A549 (cell line): Measurements from ENCODE around the gene MAGI2. TPM values are rescaled to one million over a fixed set of nuclear protein-coding genes. Genes with fewer than 3 reads are reported as not detected.

Source experiments
- ATAC-seq, 2 experiments: fragments of 200-7000 bp in 1 of 2; fragments of >200 bp in 1 of 2; cut with Nextera tagmentation in 1 of 2; cut with Tn5 transposase in 1 of 2; 3 replicates each; pipeline versions ENCODE4 v1.8.0 to v1.9.1; 2018 to 2020; ENCODE audit warnings: mild to moderate bottlenecking in 1 of 2, moderate library complexity in 1 of 2
- CTCF ChIA-PET: fragments of 300-600 bp; sonication (Branson Sonifier 250); formaldehyde crosslinking; extraction: SDS; loops from one replicate; lab custom pipeline; 2021; ENCODE audit warnings: antibody characterized with exemption, inconsistent platforms; lab: Yijun Ruan, JAX
- POLR2A ChIA-PET: fragments of 350-600 bp; formaldehyde crosslinking; extraction: SDS; loops from one replicate; lab custom pipeline; 2021; ENCODE audit warnings: antibody characterized with exemption, inconsistent platforms; lab: Yijun Ruan, JAX
- DNase-seq, 2 experiments: peaks; one replicate each; pipeline versions ENCODE4 v3.0.0 to v3.0.0-alpha.2; 2011 to 2016; ENCODE audit warnings: low read depth in 1 of 2, low spot score in 1 of 2
- FAIRE-seq: peaks from 2 replicates; lab custom pipeline; 2011; peaks lifted over from hg19 to GRCh38; lab: Jason Lieb, UNC
- H3K27ac ChIP-seq, 2 experiments: fragments of >200 bp; sonication (Bioruptor Twin); formaldehyde crosslinking; 3 replicates each; pipeline ENCODE4 v1.5.1; 2016 to 2017
- H3K4me1 ChIP-seq: fragments of >200 bp; sonication (Bioruptor Twin); formaldehyde crosslinking; 3 replicates; pipeline ENCODE4 v1.6.1; 2016
- H3K4me2 ChIP-seq: fragments of >200 bp; sonication (Bioruptor Twin); formaldehyde crosslinking; 3 replicates; pipeline ENCODE4 v1.6.1; 2016
- H3K4me3 ChIP-seq: fragments of >200 bp; sonication (Bioruptor Twin); formaldehyde crosslinking; 3 replicates; pipeline ENCODE4 v1.5.1; 2016
- H3K9me3 ChIP-seq: fragments of >200 bp; sonication (Bioruptor Twin); formaldehyde crosslinking; 3 replicates; pipeline ENCODE4 v1.6.1; 2016
- CBX2 ChIP-seq: fragments of 200-600 bp; sonication (generic); IDR thresholded peaks from 2 replicates; pipeline ENCODE4 v1.6.1; 2016; ENCODE audit warnings: low read depth, mild to moderate bottlenecking, borderline replicate concordance
- CBX8 ChIP-seq: fragments of 200-600 bp; sonication (generic); IDR thresholded peaks from 2 replicates; pipeline ENCODE4 v1.6.1; 2016
- CHD2 ChIP-seq: fragments of 150-350 bp; IDR thresholded peaks from 2 replicates; pipeline ENCODE4 v1.6.1; 2014; ENCODE audit warnings: low read length; ENCODE audit not compliant: partially characterized antibody
- EHF ChIP-seq: fragments of 250-450 bp; sonication (Bioruptor Pico); IDR thresholded peaks from 2 replicates; pipeline ENCODE4 v1.5.0; 2020; ENCODE audit warnings: mild to moderate bottlenecking
- EHMT2 ChIP-seq: fragments of 200-600 bp; sonication (generic); IDR thresholded peaks from 2 replicates; pipeline ENCODE4 v1.6.1; 2016; ENCODE audit warnings: antibody characterized with exemption, low read depth, mild to moderate bottlenecking, moderate library complexity
- FOSL2 ChIP-seq, 2 experiments: fragments of 450-650 bp in 1 of 2; fragments of >200 bp in 1 of 2; sonication (Bioruptor Twin) in 1 of 2; formaldehyde crosslinking; IDR thresholded peaks; 2 replicates each; pipeline versions ENCODE4 v1.5.0 to v1.6.1; 2016 to 2020; ENCODE audit warnings: mild to moderate bottlenecking in 1 of 2, moderate library complexity in 1 of 2
- FOXS1 ChIP-seq: fragments of 250-450 bp; sonication (Bioruptor Pico); IDR thresholded peaks from 2 replicates; pipeline ENCODE4 v1.5.0; 2020; ENCODE audit warnings: mild to moderate bottlenecking, moderate library complexity
- HDAC2 ChIP-seq: fragments of 200-600 bp; sonication (generic); IDR thresholded peaks from 2 replicates; pipeline ENCODE4 v1.6.1; 2016
- HOXB13 ChIP-seq: fragments of 250-450 bp; sonication (Bioruptor Pico); IDR thresholded peaks from 2 replicates; pipeline ENCODE4 v1.5.0; 2020; ENCODE audit warnings: low read depth, mild to moderate bottlenecking, moderate library complexity
- HOXB5 ChIP-seq: fragments of 250-450 bp; sonication (Bioruptor Pico); IDR thresholded peaks from 2 replicates; pipeline ENCODE4 v1.5.0; 2020; ENCODE audit warnings: mild to moderate bottlenecking, moderate library complexity
- JUN ChIP-seq, 2 experiments: fragments of >200 bp; sonication (Bioruptor Twin); formaldehyde crosslinking; IDR thresholded peaks; 2 replicates in 1 of 2; 3 replicates in 1 of 2; pipeline ENCODE4 v1.6.1; 2016 to 2017
- JUNB ChIP-seq: fragments of >200 bp; sonication (Bioruptor Twin); formaldehyde crosslinking; IDR thresholded peaks from 2 replicates; pipeline ENCODE4 v1.6.1; 2016
- KDM1A ChIP-seq: fragments of 200-600 bp; sonication (generic); IDR thresholded peaks from 2 replicates; pipeline ENCODE4 v1.6.1; 2016; ENCODE audit warnings: low read depth, mild to moderate bottlenecking
- KDM5A ChIP-seq: fragments of 200-600 bp; sonication (generic); IDR thresholded peaks from 2 replicates; pipeline ENCODE4 v1.6.1; 2016; ENCODE audit warnings: antibody characterized with exemption, mild to moderate bottlenecking
- MAFK ChIP-seq: fragments of 450-650 bp; IDR thresholded peaks from 2 replicates; pipeline ENCODE4 v1.6.1; 2014; ENCODE audit not compliant: partially characterized antibody
- NPAS2 ChIP-seq: fragments of 250-450 bp; sonication (Bioruptor Pico); IDR thresholded peaks from 2 replicates; pipeline ENCODE4 v1.8.0; 2022; ENCODE audit warnings: mild to moderate bottlenecking, moderate library complexity, borderline replicate concordance
- NR3C1 ChIP-seq: fragments of >200 bp; sonication (Bioruptor Twin); formaldehyde crosslinking; IDR thresholded peaks from 3 replicates; pipeline ENCODE4 v1.6.1; 2017
- PHF8 ChIP-seq: fragments of 200-600 bp; sonication (generic); IDR thresholded peaks from 2 replicates; pipeline ENCODE4 v1.6.1; 2016; ENCODE audit warnings: low read depth, mild to moderate bottlenecking, antibody characterized with exemption, moderate library complexity, borderline replicate concordance
- POLR2A ChIP-seq: IDR thresholded peaks from 2 replicates; pipeline ENCODE4 v1.6.1; 2012; ENCODE audit warnings: mild to moderate bottlenecking, low read length
- RFX5 ChIP-seq: fragments of 450-650 bp; IDR thresholded peaks from 2 replicates; pipeline ENCODE4 v1.7.1; 2014; ENCODE audit warnings: antibody characterized with exemption, mild to moderate bottlenecking, moderate library complexity
- RNF2 ChIP-seq: fragments of 200-600 bp; sonication (generic); IDR thresholded peaks from 2 replicates; pipeline ENCODE4 v1.6.1; 2016; ENCODE audit warnings: low read depth, mild to moderate bottlenecking, antibody characterized with exemption, moderate library complexity, borderline replicate concordance
- TFCP2L1 ChIP-seq: fragments of 250-450 bp; sonication (Bioruptor Pico); IDR thresholded peaks from 2 replicates; pipeline ENCODE4 v1.5.0; 2021; ENCODE audit warnings: mild to moderate bottlenecking
- TP53 ChIP-seq: fragments of 250-450 bp; sonication (Bioruptor Pico); IDR thresholded peaks from 2 replicates; pipeline ENCODE4 v1.5.0; 2021; ENCODE audit warnings: mild to moderate bottlenecking, moderate library complexity
- ZC3H11A ChIP-seq: fragments of 450-650 bp; IDR thresholded peaks from 2 replicates; pipeline ENCODE4 v1.6.1; 2014; ENCODE audit warnings: antibody characterized with exemption, mild to moderate bottlenecking
- ZFP36 ChIP-seq: fragments of 450-650 bp; IDR thresholded peaks from 2 replicates; pipeline ENCODE4 v1.6.1; 2014; ENCODE audit warnings: borderline replicate concordance; ENCODE audit not compliant: partially characterized antibody
- ZNF302 ChIP-seq: fragments of 250-450 bp; sonication (Bioruptor Pico); IDR thresholded peaks from 2 replicates; pipeline ENCODE4 v1.9.0; 2021; ENCODE audit warnings: inconsistent platforms, mild to moderate bottlenecking, moderate library complexity
- ZSCAN20 ChIP-seq: fragments of 250-450 bp; sonication (Bioruptor Pico); IDR thresholded peaks from 2 replicates; pipeline ENCODE4 v1.8.0; 2022; ENCODE audit warnings: mild to moderate bottlenecking, moderate library complexity
- WGBS: methylation state at CpG from one replicate; pipeline ENCODE4 v1.1.6; 2017; ENCODE audit errors: missing lambda C conversion rate; 5-methylcytosine and 5-hydroxymethylcytosine counted together
- polyA plus RNA-seq, 4 experiments: library from polyadenylated mRNA; depleted of rRNA in 3 of 4; stranded (reverse); fragments of >200 nt; fragmentation: RNase III in 1 of 4; extraction: RNeasy Plus Mini Kit Qiagen cat#74134 plus additional on column Dnase treatment in 1 of 4; gene quantifications; 2 replicates in 3 of 4; 3 replicates in 1 of 4; pipeline ENCODE4 v1.2.3, GENCODE V29; 2011 to 2017
- TF ChIP-seq, protein P1 (sequence below): fragments of 250-450 bp; sonication (Bioruptor Pico); IDR thresholded peaks from 2 replicates; pipeline ENCODE4 v1.5.0; 2021; ENCODE audit warnings: mild to moderate bottlenecking, moderate library complexity, borderline replicate concordance
- TF ChIP-seq, protein P2 (sequence below): fragments of 250-450 bp; sonication (Bioruptor Pico); IDR thresholded peaks from 2 replicates; pipeline ENCODE4 v1.5.0; 2020; ENCODE audit warnings: low read depth, mild to moderate bottlenecking, moderate library complexity
- TF ChIP-seq, protein P3 (sequence below): fragments of >200 bp; sonication (Bioruptor Twin); formaldehyde crosslinking; IDR thresholded peaks from 2 replicates; pipeline ENCODE4 v1.6.1; 2016
- TF ChIP-seq, protein P4 (sequence below): fragments of >200 bp; sonication (Bioruptor Twin); formaldehyde crosslinking; IDR thresholded peaks from 3 replicates; pipeline ENCODE4 v1.5.1; 2016

MAGI2 gene
- polyA plus RNA-seq, 2 of the 4 experiments (the other 2 are of a cell fraction) = 0.48 to 0.81 TPM

DNA sequence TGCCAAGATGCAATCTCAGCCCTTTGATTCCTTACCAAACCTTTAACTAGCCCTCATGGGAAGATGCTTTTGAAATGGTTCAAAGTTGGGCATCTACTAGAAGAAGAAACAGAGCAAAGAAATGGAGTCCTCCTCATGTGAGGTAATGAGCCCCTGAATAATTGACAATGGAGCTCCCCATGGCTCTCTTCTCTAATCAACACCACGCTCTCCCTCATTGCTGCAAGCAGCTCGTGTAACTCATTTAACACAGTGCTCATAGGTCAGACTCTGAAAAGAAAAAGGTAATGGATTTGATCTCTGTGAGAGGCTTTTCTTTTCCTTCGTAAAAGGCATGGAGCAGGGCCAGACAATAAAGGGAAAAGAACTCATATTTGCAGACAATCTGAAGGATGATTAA is 1342.1 kb downstream of the MAGI2 start:
- WGBS = 6% methylated on average over 3 of the region's 3 CpGs
- ChIA-PET CTCF (interaction anchor here (0.8 to 1.1 kb wide), 3 partner anchors 9 to 42 kb away, joined by 3 read pairs; no protein-coding TSS in a partner anchor), POLR2A (no interaction called here)
- Histone ChIP-seq H3K9me3 (no peaks in the 10 kb centered on the region), H3K27ac (no peak overlapping the region), H3K4me3 (no peak overlapping the region), H3K4me2 (no peak overlapping the region)
- DNase-seq (no peak), ATAC-seq (no peak), FAIRE-seq (no peak)
- TF ChIP-seq FOSL2 (IDR thresholded peaks at IDR 0.05) (no peak), FOSL2 (CRISPR knock-in tag; IDR thresholded peaks at IDR 0.05) (no peak), HOXB13 (CRISPR knock-in tag) (no peak), ZSCAN20 (CRISPR knock-in tag) (no peak), FOXS1 (CRISPR knock-in tag) (no peak), HOXB5 (CRISPR knock-in tag) (no peak), MAFK (no peak), ZNF302 (CRISPR knock-in tag) (no peak), TP53 (CRISPR knock-in tag) (no peak), EHMT2 (no peak), TFCP2L1 (no peak), NR3C1 (no peak), JUN (IDR thresholded peaks at IDR 0.05) (no peak), EHF (CRISPR knock-in tag) (no peak), CBX8 (no peak), POLR2A (no peak), KDM1A (no peak)
- TF ChIP-seq, all 56 proteins: peak for 0
- H3K4me1 ChIP-seq = no peaks in the 10 kb centered on the region

DNA sequence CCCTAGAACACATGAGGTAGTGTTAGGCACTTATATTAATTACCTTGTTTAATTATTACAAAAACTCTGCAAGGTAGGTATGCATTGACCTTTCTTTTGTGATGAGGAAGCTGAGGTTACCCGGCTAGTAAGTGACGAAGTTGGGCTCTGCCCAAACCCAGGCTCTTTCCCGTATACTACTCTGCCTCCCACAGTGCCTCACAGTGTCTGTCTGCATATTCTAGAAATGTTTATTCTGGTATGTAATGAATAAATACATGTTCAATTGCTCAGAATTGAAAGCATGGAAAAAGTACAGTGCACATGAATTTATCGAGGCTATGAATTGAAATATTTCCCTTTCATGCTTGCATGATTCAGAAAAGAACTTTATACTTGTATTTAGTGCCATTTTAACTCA is 1350.0 kb downstream of the MAGI2 start:
- TF ChIP-seq PHF8 (no peak), EHF (CRISPR knock-in tag) (no peak), ZFP36 (no peak), TFCP2L1 (no peak), ZNF302 (CRISPR knock-in tag) (no peak), HOXB5 (CRISPR knock-in tag) (no peak), ZC3H11A (no peak), KDM5A (no peak), RNF2 (no peak), RFX5 (no peak), NPAS2 (CRISPR knock-in tag) (no peak), HDAC2 (no peak), MAFK (no peak), CBX2 (no peak), CHD2 (no peak), JUNB (no peak)
- TF ChIP-seq, protein P1, sequence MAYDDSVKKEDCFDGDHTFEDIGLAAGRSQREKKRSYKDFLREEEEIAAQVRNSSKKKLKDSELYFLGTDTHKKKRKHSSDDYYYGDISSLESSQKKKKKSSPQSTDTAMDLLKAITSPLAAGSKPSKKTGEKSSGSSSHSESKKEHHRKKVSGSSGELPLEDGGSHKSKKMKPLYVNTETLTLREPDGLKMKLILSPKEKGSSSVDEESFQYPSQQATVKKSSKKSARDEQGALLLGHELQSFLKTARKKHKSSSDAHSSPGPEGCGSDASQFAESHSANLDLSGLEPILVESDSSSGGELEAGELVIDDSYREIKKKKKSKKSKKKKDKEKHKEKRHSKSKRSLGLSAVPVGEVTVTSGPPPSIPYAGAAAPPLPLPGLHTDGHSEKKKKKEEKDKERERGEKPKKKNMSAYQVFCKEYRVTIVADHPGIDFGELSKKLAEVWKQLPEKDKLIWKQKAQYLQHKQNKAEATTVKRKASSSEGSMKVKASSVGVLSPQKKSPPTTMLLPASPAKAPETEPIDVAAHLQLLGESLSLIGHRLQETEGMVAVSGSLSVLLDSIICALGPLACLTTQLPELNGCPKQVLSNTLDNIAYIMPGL = no peak
- TF ChIP-seq, protein P2, sequence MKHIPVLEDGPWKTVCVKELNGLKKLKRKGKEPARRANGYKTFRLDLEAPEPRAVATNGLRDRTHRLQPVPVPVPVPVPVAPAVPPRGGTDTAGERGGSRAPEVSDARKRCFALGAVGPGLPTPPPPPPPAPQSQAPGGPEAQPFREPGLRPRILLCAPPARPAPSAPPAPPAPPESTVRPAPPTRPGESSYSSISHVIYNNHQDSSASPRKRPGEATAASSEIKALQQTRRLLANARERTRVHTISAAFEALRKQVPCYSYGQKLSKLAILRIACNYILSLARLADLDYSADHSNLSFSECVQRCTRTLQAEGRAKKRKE (CRISPR knock-in tag) = no peak
- TF ChIP-seq, protein P3, sequence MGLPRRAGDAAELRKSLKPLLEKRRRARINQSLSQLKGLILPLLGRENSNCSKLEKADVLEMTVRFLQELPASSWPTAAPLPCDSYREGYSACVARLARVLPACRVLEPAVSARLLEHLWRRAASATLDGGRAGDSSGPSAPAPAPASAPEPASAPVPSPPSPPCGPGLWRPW = no peak
- TF ChIP-seq, protein P4, sequence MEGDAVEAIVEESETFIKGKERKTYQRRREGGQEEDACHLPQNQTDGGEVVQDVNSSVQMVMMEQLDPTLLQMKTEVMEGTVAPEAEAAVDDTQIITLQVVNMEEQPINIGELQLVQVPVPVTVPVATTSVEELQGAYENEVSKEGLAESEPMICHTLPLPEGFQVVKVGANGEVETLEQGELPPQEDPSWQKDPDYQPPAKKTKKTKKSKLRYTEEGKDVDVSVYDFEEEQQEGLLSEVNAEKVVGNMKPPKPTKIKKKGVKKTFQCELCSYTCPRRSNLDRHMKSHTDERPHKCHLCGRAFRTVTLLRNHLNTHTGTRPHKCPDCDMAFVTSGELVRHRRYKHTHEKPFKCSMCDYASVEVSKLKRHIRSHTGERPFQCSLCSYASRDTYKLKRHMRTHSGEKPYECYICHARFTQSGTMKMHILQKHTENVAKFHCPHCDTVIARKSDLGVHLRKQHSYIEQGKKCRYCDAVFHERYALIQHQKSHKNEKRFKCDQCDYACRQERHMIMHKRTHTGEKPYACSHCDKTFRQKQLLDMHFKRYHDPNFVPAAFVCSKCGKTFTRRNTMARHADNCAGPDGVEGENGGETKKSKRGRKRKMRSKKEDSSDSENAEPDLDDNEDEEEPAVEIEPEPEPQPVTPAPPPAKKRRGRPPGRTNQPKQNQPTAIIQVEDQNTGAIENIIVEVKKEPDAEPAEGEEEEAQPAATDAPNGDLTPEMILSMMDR = no peak
- ATAC-seq (no peak), FAIRE-seq (no peak), DNase-seq (no peak)
- Histone ChIP-seq H3K9me3 (no peaks in the 10 kb centered on the region), H3K27ac (no peak overlapping the region), H3K4me2 (no peak overlapping the region), H3K4me1 (no peaks in the 10 kb centered on the region), H3K4me3 (no peak overlapping the region)
- WGBS = 16% methylated on average over 4 of the region's 4 CpGs
- ChIA-PET CTCF (no interaction called here), POLR2A (no interaction called here)
